ENCODE data around the gene MUC5B.

DNA sequence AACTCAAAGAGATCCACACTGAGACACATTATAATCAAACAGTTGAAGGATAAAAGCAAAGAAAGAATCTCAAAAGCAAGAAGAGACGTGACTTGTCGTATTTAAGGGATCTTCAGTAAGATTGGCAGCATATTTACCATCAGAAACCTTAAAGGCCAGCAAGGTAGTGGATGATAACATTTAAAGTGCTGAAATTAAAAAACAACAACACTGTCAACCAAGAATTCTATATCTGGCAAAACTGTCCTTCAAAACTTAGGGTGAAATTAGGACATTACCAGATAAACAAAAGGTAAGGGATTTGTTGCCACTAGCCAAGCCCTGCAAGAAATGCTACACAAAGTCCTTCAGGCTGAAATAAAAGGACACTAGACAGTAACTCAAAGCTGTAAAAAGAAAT lies 11.0 kb upstream of the MUC5B start:
- no peak for TF ChIP-seq CTCF (IDR thresholded peaks at IDR 0.05)
- TF ChIP-seq POLR2A (IDR thresholded peaks at IDR 0.05), result no peak

Data from heart left ventricle (tissue), 13 donors.